H1 (cell line): ENCODE results near the gene CCDC182. TPM values are rescaled to one million over a fixed set of nuclear protein-coding genes. Genes with fewer than 3 reads are reported as not detected.

Experiments used
- CTCF ChIA-PET: fragments of 300-600 bp; sonication (Branson Sonifier 250); formaldehyde crosslinking; loops from one replicate; lab custom pipeline; 2021; ENCODE audit not compliant: partially characterized antibody; lab: Charles Lee
- POLR2A ChIA-PET: fragments of 300-600 bp; sonication (Branson Sonifier 250); formaldehyde crosslinking; loops from one replicate; lab custom pipeline; 2021; ENCODE audit warnings: inconsistent platforms; ENCODE audit not compliant: partially characterized antibody; lab: Charles Lee
- DNase-seq, 2 experiments: peaks; one replicate each; pipeline versions ENCODE4 v3.0.0 to v3.0.0-alpha.2; 2010 to 2022; ENCODE audit warnings: low spot score in 2 of 2, low read depth in 1 of 2, mixed read lengths in 1 of 2
- FAIRE-seq: peaks from 2 replicates; lab custom pipeline; 2011; peaks lifted over from hg19 to GRCh38; lab: Jason Lieb, UNC
- H2AFZ ChIP-seq: 2 replicates; pipeline ENCODE4 v1.8.1; 2012; ENCODE audit warnings: low read length, inconsistent platforms
- H2AK5ac ChIP-seq: 2 replicates; pipeline ENCODE4 v1.6.1; 2013; ENCODE audit warnings: low read depth, low read length
- H2BK120ac ChIP-seq: replicated peaks from 2 replicates; pipeline ENCODE3; 2013; ENCODE audit warnings: low read depth, low read length, inconsistent platforms
- H2BK12ac ChIP-seq: 2 replicates; pipeline ENCODE4 v1.6.1; 2013; ENCODE audit warnings: low read depth, low read length
- H2BK15ac ChIP-seq: 2 replicates; pipeline ENCODE4 v1.6.1; 2013; ENCODE audit warnings: low read length
- H2BK20ac ChIP-seq: 2 replicates; pipeline ENCODE4 v1.6.1; 2013; ENCODE audit warnings: low read length
- H2BK5ac ChIP-seq: 2 replicates; pipeline ENCODE4 v1.6.1; 2013; ENCODE audit warnings: low read depth, low read length
- H3K14ac ChIP-seq: 2 replicates; pipeline ENCODE4 v1.6.1; 2013; ENCODE audit warnings: inconsistent platforms; ENCODE audit not compliant: insufficient read length
- H3K18ac ChIP-seq: 2 replicates; pipeline ENCODE4 v1.6.1; 2013; ENCODE audit warnings: low read length; ENCODE audit errors: extremely low read depth
- H3K23ac ChIP-seq: 2 replicates; pipeline ENCODE4 v1.6.1; 2013; ENCODE audit warnings: inconsistent platforms; ENCODE audit not compliant: insufficient read length
- H3K23me2 ChIP-seq: 2 replicates; pipeline ENCODE4 v1.6.1; 2013; ENCODE audit warnings: low read depth, low read length
- H3K27ac ChIP-seq: 2 replicates; pipeline ENCODE4 v1.6.1; 2011; ENCODE audit warnings: low read depth, low read length, inconsistent platforms
- H3K27me3 ChIP-seq, 4 experiments: replicated peaks in 1 of 4; 1 replicate in 1 of 4; 2 replicates in 3 of 4; pipeline versions ENCODE4 v1.6.1 to v1.8.1; 2011 to 2013; ENCODE audit warnings: low read length in 3 of 4, mild to moderate bottlenecking in 3 of 4, inconsistent platforms in 2 of 4, mixed read lengths in 2 of 4, moderate library complexity in 1 of 4; ENCODE audit not compliant: control insufficient read depth in 3 of 4, insufficient read depth in 3 of 4; ENCODE audit errors: extremely low read depth in 1 of 4
- H3K36me3 ChIP-seq, 4 experiments: 2 replicates each; pipeline versions ENCODE4 v1.6.1 to v1.8.1; 2011 to 2013; ENCODE audit warnings: mild to moderate bottlenecking in 4 of 4, low read length in 3 of 4, moderate library complexity in 2 of 4, control low read depth in 1 of 4, inconsistent platforms in 1 of 4; ENCODE audit not compliant: insufficient read depth in 4 of 4, control insufficient read depth in 2 of 4
- H3K4ac ChIP-seq: replicated peaks from 2 replicates; pipeline ENCODE3; 2013; ENCODE audit warnings: low read length, low read depth, mixed read lengths, inconsistent platforms; ENCODE audit not compliant: insufficient read length
- H3K4me1 ChIP-seq, 4 experiments: replicated peaks in 1 of 4; 1 replicate in 1 of 4; 2 replicates in 3 of 4; pipeline versions ENCODE4 v1.6.1 to v1.8.1; 2011 to 2013; ENCODE audit warnings: low read length in 3 of 4, inconsistent platforms in 2 of 4, mixed read lengths in 1 of 4; ENCODE audit not compliant: insufficient read depth in 4 of 4, control insufficient read depth in 3 of 4
- H3K4me2 ChIP-seq, 2 experiments: 2 replicates each; pipeline versions ENCODE4 v1.6.1 to v1.8.1; 2011 to 2013; ENCODE audit warnings: low read depth in 2 of 2, low read length in 2 of 2, control low read depth in 1 of 2, inconsistent platforms in 1 of 2, mild to moderate bottlenecking in 1 of 2; ENCODE audit not compliant: insufficient read depth in 1 of 2
- H3K4me3 ChIP-seq, 4 experiments: fragments of 200-600, 300-600 bp in 1 of 4; sonication (generic), shearing (Covaris generic), sonication (Bioruptor Twin) in 1 of 4; 2 replicates each; pipeline versions ENCODE4 v1.5.1 to v1.8.1; 2011 to 2016; ENCODE audit warnings: low read length in 4 of 4, low read depth in 3 of 4, control low read depth in 2 of 4, inconsistent platforms in 2 of 4, mild to moderate bottlenecking in 2 of 4, mixed read lengths in 1 of 4, moderate library complexity in 1 of 4; ENCODE audit not compliant: insufficient read depth in 2 of 4; ENCODE audit errors: extremely low read depth in 1 of 4
- H3K56ac ChIP-seq: replicated peaks from 2 replicates; pipeline ENCODE3; 2013; ENCODE audit warnings: low read depth, mild to moderate bottlenecking, mixed read lengths, low read length, inconsistent platforms; ENCODE audit not compliant: insufficient read length
- H3K79me1 ChIP-seq: 2 replicates; pipeline ENCODE4 v1.6.1; 2013; ENCODE audit warnings: low read depth, low read length, control low read depth
- H3K79me2 ChIP-seq, 2 experiments: 2 replicates each; pipeline versions ENCODE4 v1.6.1 to v1.8.1; 2012 to 2013; ENCODE audit warnings: low read length in 2 of 2, mild to moderate bottlenecking in 2 of 2, inconsistent platforms in 1 of 2; ENCODE audit not compliant: insufficient read depth in 2 of 2, control insufficient read depth in 1 of 2
- H3K9ac ChIP-seq, 4 experiments: replicated peaks in 1 of 4; 1 replicate in 1 of 4; 2 replicates in 3 of 4; pipeline versions ENCODE4 v1.6.1 to v1.8.1; 2011 to 2013; ENCODE audit warnings: low read depth in 3 of 4, low read length in 3 of 4, control low read depth in 2 of 4, mild to moderate bottlenecking in 2 of 4, moderate library complexity in 2 of 4, inconsistent platforms in 1 of 4; ENCODE audit errors: extremely low read depth in 1 of 4
- H3K9me3 ChIP-seq, 2 experiments: 2 replicates each; pipeline versions ENCODE4 v1.6.1 to v1.8.1; 2012 to 2013; ENCODE audit warnings: mild to moderate bottlenecking in 2 of 2, moderate library complexity in 2 of 2, control low read depth in 1 of 2, inconsistent platforms in 1 of 2, low read depth in 1 of 2, low read length in 1 of 2, mixed read lengths in 1 of 2; ENCODE audit not compliant: insufficient read depth in 2 of 2
- H4K20me1 ChIP-seq, 2 experiments: replicated peaks in 1 of 2; 2 replicates each; pipeline versions ENCODE3 to v1.8.1; 2011 to 2013; ENCODE audit warnings: inconsistent platforms in 2 of 2, low read length in 2 of 2, mild to moderate bottlenecking in 1 of 2; ENCODE audit not compliant: insufficient read depth in 2 of 2, control insufficient read depth in 1 of 2
- H4K5ac ChIP-seq: 2 replicates; pipeline ENCODE4 v1.6.1; 2013; ENCODE audit warnings: low read length, low read depth, mixed read lengths, inconsistent platforms; ENCODE audit not compliant: insufficient read length
- H4K8ac ChIP-seq: 2 replicates; pipeline ENCODE4 v1.8.0; 2013; ENCODE audit warnings: mild to moderate bottlenecking, moderate library complexity, low read length, inconsistent platforms; ENCODE audit not compliant: insufficient read depth; ENCODE audit errors: extremely low read depth
- H4K91ac ChIP-seq: replicated peaks from 2 replicates; pipeline ENCODE3; 2013; ENCODE audit warnings: low read length, mixed read lengths, inconsistent platforms; ENCODE audit not compliant: insufficient read length
- KDM5A ChIP-seq: fragments of 200-600 bp; IDR thresholded peaks from 2 replicates; pipeline ENCODE4 v1.7.1; 2012; ENCODE audit warnings: mild to moderate bottlenecking, low read length, inconsistent platforms, mixed read lengths
- SAP30 ChIP-seq: fragments of 300-600 bp; sonication (generic); IDR thresholded peaks from 2 replicates; pipeline ENCODE4 v1.7.1; 2012; ENCODE audit warnings: low read length, moderate library complexity, mild to moderate bottlenecking, inconsistent platforms; ENCODE audit not compliant: insufficient read depth, insufficient replicate concordance
- SP2 ChIP-seq: IDR thresholded peaks from 2 replicates; pipeline ENCODE4 v1.6.1; 2012; ENCODE audit warnings: mild to moderate bottlenecking, low read length, inconsistent platforms
- SP4 ChIP-seq: IDR thresholded peaks from 2 replicates; pipeline ENCODE4 v1.6.1; 2012; ENCODE audit warnings: low read length, inconsistent platforms
- TBP ChIP-seq: IDR thresholded peaks from 2 replicates; pipeline ENCODE4 v1.6.1; 2011; ENCODE audit warnings: low read depth, low read length, improper control_type of control experiment
- WGBS, 2 experiments: shearing (Covaris generic) in 1 of 2; methylation state at CpG; one replicate each; pipeline versions ENCODE4 v1.1.6 to v1.1.7; 2013 to 2015; ENCODE audit warnings: low lambda C conversion rate in 2 of 2, mixed read lengths in 2 of 2, inconsistent platforms in 1 of 2, low coverage in 1 of 2, missing lambda C conversion rate in 1 of 2; ENCODE audit not compliant: insufficient replicate concordance in 2 of 2, insufficient coverage in 1 of 2, insufficient read length in 1 of 2; ENCODE audit errors: extremely low coverage in 1 of 2, missing lambda C conversion rate in 1 of 2; 5-methylcytosine and 5-hydroxymethylcytosine counted together
- polyA plus RNA-seq, 7 experiments: library from polyadenylated mRNA; depleted of rRNA in 3 of 7; stranded (reverse) in 5 of 7; unstranded in 2 of 7; fragments of >200 nt in 5 of 7; fragments of 200-250 nt in 2 of 7; gene quantifications; 1 replicate in 5 of 7; 2 replicates in 1 of 7; 4 replicates in 1 of 7; pipeline versions ENCODE4 v1.2.1 to v1.2.3, GENCODE V29; 2011 to 2013; ENCODE audit warnings: missing spikeins in 2 of 7, mixed read lengths in 2 of 7
- total RNA-seq: library from RNA; stranded (reverse); fragmentation: NEBNext Ultra II Directional; extraction: Animal tissue kit (Norgen Biotek cat#: 25700); gene quantifications from 2 replicates; pipeline ENCODE4 v1.2.1, GENCODE V29; 2021
- TF ChIP-seq, protein P1 (sequence below), 3 experiments: IDR thresholded peaks; 1 replicate in 2 of 3; 2 replicates in 1 of 3; pipeline versions ENCODE4 v1.5.1 to v1.6.1; 2011; ENCODE audit warnings: low read length in 3 of 3, mild to moderate bottlenecking in 3 of 3, inconsistent platforms in 2 of 3, low read depth in 1 of 3, moderate library complexity in 1 of 3; ENCODE audit not compliant: insufficient read depth in 1 of 3; ENCODE audit errors: control extremely low read depth in 1 of 3
- TF ChIP-seq, protein P2 (sequence below): IDR thresholded peaks from 2 replicates; pipeline ENCODE4 v1.6.1; 2012; ENCODE audit warnings: inconsistent platforms

The CCDC182 gene
- total and polyA plus RNA-seq, 2 of the 8 experiments (the other 6 are each of a cell fraction or from before 2014, with no cell fraction given), result not detected

DNA sequence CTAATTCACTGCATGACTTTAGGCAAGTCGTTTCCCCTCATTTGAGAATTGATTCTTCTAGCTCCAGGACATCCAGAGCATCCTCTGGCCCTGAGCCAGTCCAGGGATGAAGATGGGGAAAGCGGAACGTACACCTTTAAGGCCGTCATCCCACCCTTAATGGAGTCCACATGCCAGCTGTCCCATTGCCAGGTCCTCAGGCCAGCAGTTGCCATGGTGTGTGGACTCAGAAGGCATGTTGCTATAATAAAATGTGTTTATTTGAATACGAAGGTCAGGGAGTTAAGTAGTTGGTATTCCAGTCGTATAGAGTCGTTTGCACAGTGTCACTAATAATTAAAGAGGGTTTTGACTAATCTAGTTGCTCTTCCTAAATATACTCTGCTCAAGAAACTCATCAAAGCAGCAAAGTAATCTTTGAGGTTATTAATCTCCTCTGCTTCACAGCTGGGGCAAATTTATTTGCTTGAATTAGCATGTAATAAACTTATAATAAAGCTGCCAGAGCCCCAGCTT, 30.4 kb downstream of the CCDC182 start:
- H4K91ac ChIP-seq, result no peak overlapping the region
- no peaks in the 10 kb centered on the region for H3K79me1 ChIP-seq
- CTCF ChIA-PET, result interaction anchor here (1.1 to 2.1 kb wide), 3 partner anchors 59 to 163 kb away, joined by 4 to 8 read pairs (median 4); no protein-coding TSS in a partner anchor
- FAIRE-seq (no peak), DNase-seq (peak in 1 of 2 experiments; percentile 23)
- H3K14ac ChIP-seq, result no peak overlapping the region
- POLR2A ChIA-PET, result no interaction called here
- no peak overlapping the region for H3K23ac ChIP-seq
- no peaks in the 10 kb centered on the region for H4K20me1 ChIP-seq
- TF ChIP-seq SP2 (no peak), TBP (no peak), SAP30 (no peak), SP4 (no peak), KDM5A (no peak)
- TF ChIP-seq, protein P1, sequence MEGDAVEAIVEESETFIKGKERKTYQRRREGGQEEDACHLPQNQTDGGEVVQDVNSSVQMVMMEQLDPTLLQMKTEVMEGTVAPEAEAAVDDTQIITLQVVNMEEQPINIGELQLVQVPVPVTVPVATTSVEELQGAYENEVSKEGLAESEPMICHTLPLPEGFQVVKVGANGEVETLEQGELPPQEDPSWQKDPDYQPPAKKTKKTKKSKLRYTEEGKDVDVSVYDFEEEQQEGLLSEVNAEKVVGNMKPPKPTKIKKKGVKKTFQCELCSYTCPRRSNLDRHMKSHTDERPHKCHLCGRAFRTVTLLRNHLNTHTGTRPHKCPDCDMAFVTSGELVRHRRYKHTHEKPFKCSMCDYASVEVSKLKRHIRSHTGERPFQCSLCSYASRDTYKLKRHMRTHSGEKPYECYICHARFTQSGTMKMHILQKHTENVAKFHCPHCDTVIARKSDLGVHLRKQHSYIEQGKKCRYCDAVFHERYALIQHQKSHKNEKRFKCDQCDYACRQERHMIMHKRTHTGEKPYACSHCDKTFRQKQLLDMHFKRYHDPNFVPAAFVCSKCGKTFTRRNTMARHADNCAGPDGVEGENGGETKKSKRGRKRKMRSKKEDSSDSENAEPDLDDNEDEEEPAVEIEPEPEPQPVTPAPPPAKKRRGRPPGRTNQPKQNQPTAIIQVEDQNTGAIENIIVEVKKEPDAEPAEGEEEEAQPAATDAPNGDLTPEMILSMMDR (IDR thresholded peaks at IDR 0.05; ENCODE audit: control extremely low read depth in 1 of 3, insufficient read depth in 1 of 3, low read depth in 1 of 3, low read length in 3 of 3), result no peak
- TF ChIP-seq, protein P2, sequence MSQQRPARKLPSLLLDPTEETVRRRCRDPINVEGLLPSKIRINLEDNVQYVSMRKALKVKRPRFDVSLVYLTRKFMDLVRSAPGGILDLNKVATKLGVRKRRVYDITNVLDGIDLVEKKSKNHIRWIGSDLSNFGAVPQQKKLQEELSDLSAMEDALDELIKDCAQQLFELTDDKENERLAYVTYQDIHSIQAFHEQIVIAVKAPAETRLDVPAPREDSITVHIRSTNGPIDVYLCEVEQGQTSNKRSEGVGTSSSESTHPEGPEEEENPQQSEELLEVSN, result no peak
- no peaks in the 10 kb centered on the region for H3K79me2 ChIP-seq
- H2AFZ ChIP-seq, result no peak overlapping the region
- H3K23me2 ChIP-seq, result no peaks in the 10 kb centered on the region
- no peaks in the 10 kb centered on the region for H3K36me3 ChIP-seq
- no peak overlapping the region for H3K9ac ChIP-seq
- H3K9me3 ChIP-seq, result no peaks in the 10 kb centered on the region
- H3K18ac ChIP-seq, result no peak overlapping the region
- no peak overlapping the region for H2BK5ac ChIP-seq
- no peak overlapping the region for H2BK20ac ChIP-seq
- no peak overlapping the region for H2BK120ac ChIP-seq
- H2AK5ac ChIP-seq, result no peak overlapping the region
- H4K8ac ChIP-seq, result peak overlapping the region; percentile 38; the same call in 1 of the 2 replicates
- H3K4me3 ChIP-seq, result no peak overlapping the region
- H4K5ac ChIP-seq, result no peak overlapping the region
- no peak overlapping the region for H3K4ac ChIP-seq
- no peak overlapping the region for H2BK12ac ChIP-seq
- H2BK15ac ChIP-seq, result no peak overlapping the region
- WGBS, 2 experiments, result 78% methylated on average over 7 of the region's 7 CpGs; no CpG with 5 or more reads in 1 of the 2 experiments
- no peaks in the 10 kb centered on the region for H3K27me3 ChIP-seq
- H3K4me1 ChIP-seq, result no peaks in the 10 kb centered on the region
- no peak overlapping the region for H3K56ac ChIP-seq
- no peak overlapping the region for H3K4me2 ChIP-seq
- no peak overlapping the region for H3K27ac ChIP-seq
